ENCODE results near the gene ADAMTSL1. TPM values are rescaled to one million over a fixed set of nuclear protein-coding genes. Genes with fewer than 3 reads are reported as not detected.

ADAMTSL1 gene
- total and polyA plus RNA-seq, 2 experiments from 2014 or later, result 2.3 to 5.0 TPM

- no peaks in the 10 kb centered on the region for H3F3A ChIP-seq (replicated peaks; ENCODE audit: low read depth)
- peaks cover 15% of the 10 kb centered on the region for H3K9me3 Mint-ChIP-seq
- no peaks in the 10 kb centered on the region; the same call in 1 of the 2 replicates for H3K9me2 ChIP-seq (ENCODE audit: insufficient read depth)
- H3K4me2 ChIP-seq, result no peak overlapping the region
- H3K4me3 ChIP-seq, result no peak overlapping the region
- H2AFZ ChIP-seq, result no peak overlapping the region
- no peaks in the 10 kb centered on the region for H4K20me1 ChIP-seq (replicated peaks; ENCODE audit: insufficient read depth)
- no peak for DNase-seq (ENCODE audit: low spot score)
- no peaks in the 10 kb centered on the region for H3K36me3 ChIP-seq (ENCODE audit: insufficient read depth)
- TF ChIP-seq ETS1 (IDR thresholded peaks at IDR 0.05) (no peak), POLR2AphosphoS5 (IDR thresholded peaks at IDR 0.05; ENCODE audit: low read depth) (no peak), CTCF (conservative IDR thresholded peaks at IDR 0.05; ENCODE audit: low read depth in 2 of 2) (no peak), ZNF331 (CRISPR knock-in tag; IDR thresholded peaks at IDR 0.05; ENCODE audit: low read depth) (no peak), STAT1 (IDR thresholded peaks at IDR 0.05; ENCODE audit: unreplicated experiment) (no peak), REST (IDR thresholded peaks at IDR 0.05; ENCODE audit: unreplicated experiment) (no peak), NANOG (IDR thresholded peaks at IDR 0.05; ENCODE audit: borderline replicate concordance) (no peak), EZH2 (IDR thresholded peaks at IDR 0.05; ENCODE audit: low read depth, unreplicated experiment) (no peak), CREB1 (CRISPR knock-in tag; IDR thresholded peaks at IDR 0.05; ENCODE audit: low read depth) (no peak), EZH2phosphoT487 (IDR thresholded peaks at IDR 0.05; ENCODE audit: unreplicated experiment) (no peak), JUNB (IDR thresholded peaks at IDR 0.05; ENCODE audit: unreplicated experiment) (no peak), ZNF462 (CRISPR knock-in tag; IDR thresholded peaks at IDR 0.05) (no peak), ZNF114 (CRISPR knock-in tag; IDR thresholded peaks at IDR 0.05) (no peak)
- peaks cover 13% of the 10 kb centered on the region for H3K36me3 Mint-ChIP-seq (ENCODE audit: low read depth)
- H3K4me3 Mint-ChIP-seq, result no peak overlapping the region
- no peak overlapping the region for H3K27ac ChIP-seq (ENCODE audit: low read depth)
- H3K27me3 ChIP-seq (ENCODE audit: insufficient read depth), result no peaks in the 10 kb centered on the region
- no peak for ATAC-seq
- no peaks in the 10 kb centered on the region for H3K4me1 ChIP-seq (ENCODE audit: insufficient read depth)
- no peaks in the 10 kb centered on the region for H3K27me3 Mint-ChIP-seq (ENCODE audit: insufficient read depth, low read depth, poor library complexity)
- H3K27ac Mint-ChIP-seq, result peak overlapping the region; percentile 79; the same call in 1 of the 2 replicates
- no peaks in the 10 kb centered on the region for H3K79me2 ChIP-seq (replicated peaks; ENCODE audit: insufficient read depth)
- H3K4me1 Mint-ChIP-seq, result peaks cover 5% of the 10 kb centered on the region; the same call in 2 of the 3 replicates
Observed at GRCh38 chr9:18708429-18708828, 234.5 kb downstream of the ADAMTSL1 start.
